Stimulated activated naive CD4-positive, alpha-beta T cell (primary cell): ENCODE measurements around the gene PTPRN2.

ENCODE experiments used
- DNase-seq, 6 experiments: peaks; one replicate each; lab custom pipeline; 2025; lab: John Stamatoyannopoulos, UW

The PTPRN2 gene

GRCh38 chr7:158112571-158113320, 474.9 kb downstream of the PTPRN2 start:
- DNase-seq = no peak

- DNase-seq = no peak
These were observed 475.6 kb downstream of the PTPRN2 start for GRCh38 chr7:158111906-158112570.

GRCh38 chr7:158111049-158111751, 476.4 kb downstream of the PTPRN2 start:
- DNase-seq = no peak

- DNase-seq = no peak
These were observed 477.0 kb downstream of the PTPRN2 start for GRCh38 chr7:158110661-158111048.

- no peak for DNase-seq
These were observed 477.5 kb downstream of the PTPRN2 start for GRCh38 chr7:158110034-158110590.

- DNase-seq = no peak
These were observed 478.1 kb downstream of the PTPRN2 start for GRCh38 chr7:158109364-158110033.

GRCh38 chr7:158108646-158109293, 478.9 kb downstream of the PTPRN2 start:
- no peak for DNase-seq

- no peak for DNase-seq
These were observed 479.8 kb downstream of the PTPRN2 start for GRCh38 chr7:158107806-158108205.

- no peak for DNase-seq
These were observed 481.4 kb downstream of the PTPRN2 start for GRCh38 chr7:158106272-158106671.

GRCh38 chr7:158103378-158103777, 484.2 kb downstream of the PTPRN2 start:
- DNase-seq = no peak

- no peak for DNase-seq
These were observed 484.7 kb downstream of the PTPRN2 start for GRCh38 chr7:158102897-158103296.

- no peak for DNase-seq
These were observed 485.7 kb downstream of the PTPRN2 start for GRCh38 chr7:158101821-158102450.

- no peak for DNase-seq
These were observed 489.2 kb downstream of the PTPRN2 start for GRCh38 chr7:158098125-158099030.

GRCh38 chr7:158097453-158098124, 490.0 kb downstream of the PTPRN2 start:
- DNase-seq = no peak

- no peak for DNase-seq
These were observed 490.5 kb downstream of the PTPRN2 start for GRCh38 chr7:158097106-158097452.

- no peak for DNase-seq
These were observed 491.0 kb downstream of the PTPRN2 start for GRCh38 chr7:158096582-158096981.

GRCh38 chr7:158094671-158095226, 492.9 kb downstream of the PTPRN2 start:
- DNase-seq = no peak

GRCh38 chr7:158094046-158094445, 493.6 kb downstream of the PTPRN2 start:
- DNase-seq = no peak

GRCh38 chr7:158093156-158093796, 494.3 kb downstream of the PTPRN2 start:
- DNase-seq = no peak
